IPS-18a (cell line): ENCODE results near the gene ZNF385A.
"Not testable (repeated sequence)": the region's sequence is repeated elsewhere in the genome, so short reads cannot be mapped to it uniquely, and the experiment has no call there.

Experiments used
- H3K27ac ChIP-seq: one replicate; pipeline ENCODE4 v1.5.1; 2013; ENCODE audit warnings: low read length
- H3K27me3 ChIP-seq: one replicate; pipeline ENCODE4 v1.6.1; 2013; ENCODE audit warnings: mild to moderate bottlenecking, low read length; ENCODE audit not compliant: control insufficient read depth, insufficient read depth
- H3K36me3 ChIP-seq: one replicate; pipeline ENCODE4 v1.6.1; 2013; ENCODE audit warnings: low read depth, low read length; ENCODE audit not compliant: control insufficient read depth
- H3K4me1 ChIP-seq: one replicate; pipeline ENCODE4 v1.6.1; 2013; ENCODE audit warnings: low read depth, low read length; ENCODE audit not compliant: control insufficient read depth
- H3K4me3 ChIP-seq: one replicate; pipeline ENCODE4 v1.5.1; 2013; ENCODE audit warnings: low read length
- H3K9ac ChIP-seq: one replicate; pipeline ENCODE4 v1.6.1; 2013; ENCODE audit warnings: mild to moderate bottlenecking, low read length, moderate library complexity
- H3K9me3 ChIP-seq: one replicate; pipeline ENCODE4 v1.6.1; 2013; ENCODE audit warnings: low read depth, low read length; ENCODE audit not compliant: control insufficient read depth

ZNF385A gene

GRCh38 chr12:54356951-54357356, 27.6 kb downstream of the ZNF385A start:
- H3K9me3 ChIP-seq, result no peaks in the 10 kb centered on the region
- H3K27ac ChIP-seq, result no peak overlapping the region
- H3K4me1 ChIP-seq, result peaks cover 69% of the 10 kb centered on the region
- peak overlapping the region; percentile 3 for H3K9ac ChIP-seq
- H3K27me3 ChIP-seq, result no peaks in the 10 kb centered on the region
- H3K36me3 ChIP-seq, result no peaks in the 10 kb centered on the region
- peak overlapping the region; percentile 83 for H3K4me3 ChIP-seq

GRCh38 chr12:54356228-54356627, 28.3 kb downstream of the ZNF385A start:
- no peak overlapping the region for H3K27ac ChIP-seq
- H3K27me3 ChIP-seq, result peaks cover 7% of the 10 kb centered on the region
- H3K9me3 ChIP-seq, result no peaks in the 10 kb centered on the region
- peaks cover 76% of the 10 kb centered on the region for H3K4me1 ChIP-seq
- no peak overlapping the region for H3K4me3 ChIP-seq
- H3K36me3 ChIP-seq, result no peaks in the 10 kb centered on the region
- H3K9ac ChIP-seq, result no peak overlapping the region

GRCh38 chr12:54355104-54355815, 29.3 kb downstream of the ZNF385A start:
- Histone ChIP-seq H3K4me1 (peaks cover 80% of the 10 kb centered on the region), H3K27me3 (peaks cover 14% of the 10 kb centered on the region), H3K9ac (no peak overlapping the region), H3K4me3 (no peak overlapping the region), H3K9me3 (no peaks in the 10 kb centered on the region), H3K27ac (no peak overlapping the region), H3K36me3 (no peaks in the 10 kb centered on the region)

- not testable (repeated sequence) for H3K4me3 ChIP-seq
- peaks cover 76% of the 10 kb centered on the region for H3K4me1 ChIP-seq
These were observed 30.3 kb downstream of the ZNF385A start for GRCh38 chr12:54354271-54354670.

GRCh38 chr12:54352891-54353874, 31.4 kb downstream of the ZNF385A start:
- H3K4me1 ChIP-seq, result peaks cover 70% of the 10 kb centered on the region
- no peaks in the 10 kb centered on the region for H3K9me3 ChIP-seq
- peaks cover 12% of the 10 kb centered on the region for H3K36me3 ChIP-seq
- H3K9ac ChIP-seq, result peak overlapping the region; percentile 50
- peak overlapping the region; percentile 65 for H3K4me3 ChIP-seq
- H3K27ac ChIP-seq, result peak overlapping the region; percentile 43
- H3K27me3 ChIP-seq, result peaks cover 26% of the 10 kb centered on the region

More at GRCh38 chr12:54354271-54354670, 30.3 kb downstream of the ZNF385A start:
- H3K27ac ChIP-seq, H3K9ac ChIP-seq, H3K9me3 ChIP-seq, H3K36me3 ChIP-seq: not testable (repeated sequence)
- H3K27me3 ChIP-seq, result peaks cover 20% of the 10 kb centered on the region

GRCh38 chr12:54352022-54352531, 32.5 kb downstream of the ZNF385A start:
- H3K27ac ChIP-seq, result peak overlapping the region; percentile 43
- H3K4me3 ChIP-seq, result peak overlapping the region; percentile 65
- peak overlapping the region; percentile 50 for H3K9ac ChIP-seq
- H3K36me3 ChIP-seq, result peaks cover 22% of the 10 kb centered on the region
- peaks cover 26% of the 10 kb centered on the region for H3K27me3 ChIP-seq
- H3K4me1 ChIP-seq, result peaks cover 59% of the 10 kb centered on the region
- no peaks in the 10 kb centered on the region for H3K9me3 ChIP-seq

- Histone ChIP-seq H3K4me3 (peak overlapping the region; percentile 65), H3K4me1 (peaks cover 52% of the 10 kb centered on the region), H3K9ac (no peak overlapping the region), H3K9me3 (no peaks in the 10 kb centered on the region), H3K27me3 (peaks cover 26% of the 10 kb centered on the region), H3K36me3 (peaks cover 25% of the 10 kb centered on the region), H3K27ac (no peak overlapping the region)
These were observed 33.2 kb downstream of the ZNF385A start for GRCh38 chr12:54351341-54351740.

GRCh38 chr12:54350743-54351142, 33.8 kb downstream of the ZNF385A start:
- Histone ChIP-seq H3K4me3 (peak overlapping the region; percentile 65), H3K9ac (no peak overlapping the region), H3K36me3 (peaks cover 25% of the 10 kb centered on the region)

GRCh38 chr12:54349679-54350078, 34.9 kb downstream of the ZNF385A start:
- Histone ChIP-seq H3K27me3 (peaks cover 26% of the 10 kb centered on the region), H3K27ac (no peak overlapping the region), H3K36me3 (peaks cover 31% of the 10 kb centered on the region), H3K9me3 (no peaks in the 10 kb centered on the region), H3K4me3 (no peak overlapping the region), H3K9ac (no peak overlapping the region), H3K4me1 (peaks cover 35% of the 10 kb centered on the region)

More at GRCh38 chr12:54350743-54351142, 33.8 kb downstream of the ZNF385A start:
- Histone ChIP-seq H3K27me3 (peaks cover 26% of the 10 kb centered on the region), H3K27ac (no peak overlapping the region), H3K9me3 (no peaks in the 10 kb centered on the region), H3K4me1 (peaks cover 46% of the 10 kb centered on the region)

- Histone ChIP-seq H3K27me3 (peaks cover 26% of the 10 kb centered on the region), H3K27ac (no peak overlapping the region), H3K4me3 (no peak overlapping the region), H3K36me3 (peaks cover 32% of the 10 kb centered on the region), H3K9me3 (no peaks in the 10 kb centered on the region), H3K9ac (no peak overlapping the region), H3K4me1 (peaks cover 34% of the 10 kb centered on the region)
These were observed 35.5 kb downstream of the ZNF385A start for GRCh38 chr12:54349036-54349435.
